OCI-LY1 (cell line): Measurements from ENCODE around the gene UMPS.
"Not testable (repeated sequence)": the region's sequence is repeated elsewhere in the genome, so short reads cannot be mapped to it uniquely, and the experiment has no call there.

ENCODE experiments used
- H2AFZ ChIP-seq: fragments of 200-600 bp; sonication (generic), shearing (Covaris generic); 2 replicates; pipeline ENCODE4 v1.6.0; 2014; ENCODE audit warnings: antibody characterized with exemption, mild to moderate bottlenecking, low read length
- H3F3A ChIP-seq: fragments of 200-600 bp; sonication (generic), shearing (Covaris generic); 2 replicates; pipeline ENCODE4 v1.6.0; 2014; ENCODE audit warnings: mild to moderate bottlenecking, antibody characterized with exemption, low read length, moderate library complexity; ENCODE audit not compliant: insufficient read depth
- H3K27ac ChIP-seq: fragments of 200-600 bp; sonication (generic); 2 replicates; pipeline ENCODE4 v1.5.1; 2014; ENCODE audit warnings: low read length, mixed run types, mild to moderate bottlenecking, low read depth; ENCODE audit not compliant: poor library complexity, severe bottlenecking
- H3K27me3 ChIP-seq: fragments of 200-600 bp; sonication (generic); 2 replicates; pipeline ENCODE4 v1.6.0; 2014; ENCODE audit warnings: antibody characterized with exemption, mild to moderate bottlenecking, low read length, moderate library complexity; ENCODE audit not compliant: insufficient read depth
- H3K36me3 ChIP-seq: fragments of 200-600 bp; sonication (generic); 2 replicates; pipeline ENCODE4 v1.6.1; 2014; ENCODE audit warnings: mild to moderate bottlenecking, antibody characterized with exemption, low read length, moderate library complexity, mixed read lengths; ENCODE audit not compliant: insufficient read depth
- H3K4me1 ChIP-seq: fragments of 200-600 bp; sonication (generic); 2 replicates; pipeline ENCODE4 v1.5.1; 2014; ENCODE audit warnings: mild to moderate bottlenecking, low read length, moderate library complexity; ENCODE audit not compliant: insufficient read depth, severe bottlenecking
- H3K4me2 ChIP-seq: fragments of 200-600 bp; sonication (generic), shearing (Covaris generic); 2 replicates; pipeline ENCODE4 v1.6.1; 2014; ENCODE audit warnings: low read length
- H3K4me3 ChIP-seq: fragments of 200-600 bp; sonication (generic); 2 replicates; pipeline ENCODE4 v1.5.1; 2014; ENCODE audit warnings: low read length, low read depth, mild to moderate bottlenecking, mixed read lengths; ENCODE audit not compliant: poor library complexity, severe bottlenecking
- H3K79me2 ChIP-seq: fragments of 200-600 bp; shearing (Covaris generic); 2 replicates; pipeline ENCODE4 v1.6.1; 2016; ENCODE audit warnings: mixed run types, low read length, mixed read lengths; ENCODE audit not compliant: insufficient read depth
- H3K9ac ChIP-seq: fragments of 200-600 bp; sonication (generic), shearing (Covaris generic); 2 replicates; pipeline ENCODE4 v1.6.1; 2014; ENCODE audit warnings: mild to moderate bottlenecking, low read length, mixed read lengths
- H3K9me2 ChIP-seq: fragments of 200-600 bp; sonication (generic), shearing (Covaris generic); 2 replicates; pipeline ENCODE4 v1.6.1; 2014; ENCODE audit warnings: low read depth, mild to moderate bottlenecking, low read length, mixed read lengths
- H3K9me3 ChIP-seq: fragments of 200-600 bp; shearing (Covaris generic); 2 replicates; pipeline ENCODE4 v1.6.1; 2014; ENCODE audit warnings: low read length, mixed read lengths
- H4K20me1 ChIP-seq: fragments of 200-600 bp; sonication (generic), shearing (Covaris generic); 2 replicates; pipeline ENCODE4 v1.6.0; 2016; ENCODE audit warnings: mild to moderate bottlenecking, low read length; ENCODE audit not compliant: insufficient read depth
- EZH2 ChIP-seq: fragments of 200-600 bp; sonication (generic), shearing (Covaris generic); IDR thresholded peaks from 2 replicates; pipeline ENCODE4 v1.8.0; 2017; ENCODE audit warnings: borderline replicate concordance, mixed run types, mild to moderate bottlenecking, antibody characterized with exemption, low read length, moderate library complexity, mixed read lengths
- TF ChIP-seq, protein P1 (sequence below): fragments of 200-600 bp; sonication (generic), shearing (Covaris generic); IDR thresholded peaks from 2 replicates; pipeline ENCODE4 v1.5.1; 2017; ENCODE audit warnings: mild to moderate bottlenecking, antibody characterized with exemption, low read length, moderate library complexity, mixed read lengths

UMPS gene

DNA sequence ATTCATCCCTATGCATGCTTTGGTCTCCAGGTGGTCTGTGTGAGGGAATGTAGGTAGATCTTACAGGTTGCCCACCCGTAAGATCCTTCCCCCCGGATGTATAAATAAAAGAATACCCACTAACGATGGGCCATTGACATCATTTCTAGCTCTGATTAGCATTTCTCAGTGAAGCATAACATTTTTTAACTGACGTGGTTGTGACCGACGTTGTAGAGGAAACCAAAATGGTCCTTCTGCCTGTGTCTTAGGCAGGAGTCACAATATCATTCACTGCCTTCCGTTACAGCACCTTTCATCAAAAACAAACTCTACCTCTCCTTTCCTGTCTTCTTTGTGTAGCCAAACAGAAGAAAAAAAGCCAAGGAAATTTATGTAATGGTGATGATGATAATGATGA, 27.3 kb upstream of the UMPS start:
- Histone ChIP-seq H3K9ac (no peak overlapping the region), H3K4me1 (no peaks in the 10 kb centered on the region), H3K79me2 (no peaks in the 10 kb centered on the region), H3K4me2 (no peak overlapping the region), H3K27me3 (no peaks in the 10 kb centered on the region), H3F3A (no peaks in the 10 kb centered on the region), H3K9me2 (no peaks in the 10 kb centered on the region), H3K9me3 (no peaks in the 10 kb centered on the region), H3K36me3 (no peaks in the 10 kb centered on the region), H3K27ac (no peak overlapping the region), H2AFZ (no peak overlapping the region), H4K20me1 (no peaks in the 10 kb centered on the region), H3K4me3 (no peak overlapping the region)
- TF ChIP-seq, protein P1, sequence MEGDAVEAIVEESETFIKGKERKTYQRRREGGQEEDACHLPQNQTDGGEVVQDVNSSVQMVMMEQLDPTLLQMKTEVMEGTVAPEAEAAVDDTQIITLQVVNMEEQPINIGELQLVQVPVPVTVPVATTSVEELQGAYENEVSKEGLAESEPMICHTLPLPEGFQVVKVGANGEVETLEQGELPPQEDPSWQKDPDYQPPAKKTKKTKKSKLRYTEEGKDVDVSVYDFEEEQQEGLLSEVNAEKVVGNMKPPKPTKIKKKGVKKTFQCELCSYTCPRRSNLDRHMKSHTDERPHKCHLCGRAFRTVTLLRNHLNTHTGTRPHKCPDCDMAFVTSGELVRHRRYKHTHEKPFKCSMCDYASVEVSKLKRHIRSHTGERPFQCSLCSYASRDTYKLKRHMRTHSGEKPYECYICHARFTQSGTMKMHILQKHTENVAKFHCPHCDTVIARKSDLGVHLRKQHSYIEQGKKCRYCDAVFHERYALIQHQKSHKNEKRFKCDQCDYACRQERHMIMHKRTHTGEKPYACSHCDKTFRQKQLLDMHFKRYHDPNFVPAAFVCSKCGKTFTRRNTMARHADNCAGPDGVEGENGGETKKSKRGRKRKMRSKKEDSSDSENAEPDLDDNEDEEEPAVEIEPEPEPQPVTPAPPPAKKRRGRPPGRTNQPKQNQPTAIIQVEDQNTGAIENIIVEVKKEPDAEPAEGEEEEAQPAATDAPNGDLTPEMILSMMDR, result no peak
- no peak for TF ChIP-seq EZH2

DNA sequence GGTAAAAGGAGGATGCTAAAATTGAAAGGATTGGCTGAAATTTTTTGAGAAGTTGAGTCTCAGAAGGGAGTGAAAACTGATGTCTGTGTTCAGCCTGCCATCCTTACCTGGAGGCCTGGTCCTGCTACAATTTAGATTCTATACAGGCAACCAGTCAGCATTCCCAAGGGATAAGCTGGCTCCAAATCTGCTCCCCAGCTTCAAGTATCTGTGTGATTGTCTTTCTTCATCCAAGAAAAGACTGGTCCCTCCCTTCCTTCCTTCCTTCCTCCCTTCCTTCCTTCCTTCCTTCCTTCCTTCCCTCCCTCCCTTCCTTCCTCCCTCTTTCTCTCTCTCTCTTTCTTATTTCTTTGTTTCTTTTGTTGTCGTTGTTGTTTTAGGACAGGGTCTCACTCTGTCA, 24.7 kb upstream of the UMPS start:
- Histone ChIP-seq H3K27ac (no peak overlapping the region), H3K4me3 (no peak overlapping the region), H4K20me1 (no peaks in the 10 kb centered on the region), H3F3A (no peaks in the 10 kb centered on the region), H3K4me2 (no peak overlapping the region), H3K79me2 (no peaks in the 10 kb centered on the region), H2AFZ (no peak overlapping the region), H3K9me3 (no peaks in the 10 kb centered on the region), H3K27me3 (no peaks in the 10 kb centered on the region), H3K9me2 (no peaks in the 10 kb centered on the region), H3K4me1 (no peaks in the 10 kb centered on the region), H3K36me3 (no peaks in the 10 kb centered on the region), H3K9ac (no peak overlapping the region)
- no peak for TF ChIP-seq EZH2
- TF ChIP-seq, protein P1, result no peak

DNA sequence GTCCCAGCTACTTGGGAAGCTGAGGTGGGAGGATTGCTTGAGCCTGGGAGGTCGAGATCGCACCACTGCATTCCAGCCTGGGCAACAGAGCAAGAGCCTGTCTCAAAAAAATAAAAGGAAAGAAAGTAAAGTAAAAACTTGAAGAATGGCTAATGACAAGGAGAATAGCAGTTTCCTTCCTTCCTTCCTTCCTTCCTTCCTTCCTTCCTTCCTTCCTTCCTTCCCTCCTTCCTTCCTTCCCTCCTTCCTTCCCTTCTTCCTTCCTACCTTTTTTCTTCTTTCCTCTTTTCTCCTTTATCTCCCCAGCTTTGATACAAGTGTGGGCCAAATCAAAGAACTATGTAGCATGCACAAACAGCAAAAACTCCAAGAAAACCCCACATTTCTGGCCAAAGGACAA, 23.0 kb upstream of the UMPS start:
- not testable (repeated sequence) for H3K79me2 ChIP-seq, H3K4me1 ChIP-seq, H3K27me3 ChIP-seq, H3K9me2 ChIP-seq, H3K4me2 ChIP-seq, H4K20me1 ChIP-seq, H2AFZ ChIP-seq, H3K27ac ChIP-seq, H3K36me3 ChIP-seq, H3K4me3 ChIP-seq, H3F3A ChIP-seq, H3K9me3 ChIP-seq, H3K9ac ChIP-seq

DNA sequence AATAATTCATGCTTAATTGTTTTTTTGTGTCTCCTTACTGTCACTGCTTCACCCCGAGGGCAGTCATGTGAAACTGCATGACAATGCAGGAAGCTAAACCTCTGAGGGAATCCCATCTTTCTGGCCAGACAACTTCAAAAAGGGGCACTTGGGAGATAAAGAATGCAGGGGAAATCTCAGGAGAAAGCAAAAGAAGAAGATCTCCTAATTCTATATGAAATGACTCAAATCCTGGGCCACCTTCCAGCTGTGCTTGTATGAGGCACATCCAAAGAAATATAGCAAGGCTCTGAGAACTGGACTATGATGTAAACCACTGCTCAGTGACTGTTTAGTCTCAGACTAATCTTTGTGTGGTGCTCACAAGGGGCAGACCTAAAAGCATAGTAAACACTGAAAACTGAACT, 22.6 kb upstream of the UMPS start:
- Histone ChIP-seq H3K4me1 (no peaks in the 10 kb centered on the region), H2AFZ (no peak overlapping the region), H3K27ac (no peak overlapping the region), H3K9ac (no peak overlapping the region), H3K79me2 (no peaks in the 10 kb centered on the region), H3F3A (no peaks in the 10 kb centered on the region), H3K4me2 (no peak overlapping the region), H3K9me3 (no peaks in the 10 kb centered on the region), H3K9me2 (no peaks in the 10 kb centered on the region), H4K20me1 (no peaks in the 10 kb centered on the region), H3K27me3 (no peaks in the 10 kb centered on the region), H3K36me3 (no peaks in the 10 kb centered on the region), H3K4me3 (no peak overlapping the region)
- no peak for TF ChIP-seq EZH2
- TF ChIP-seq, protein P1, result no peak
